ENCODE results near the gene C2orf92.

GRCh38 chr2:97714950-97715652, 45.6 kb downstream of the C2orf92 start:
- no peak for TF ChIP-seq EZH2 (IDR thresholded peaks at IDR 0.05)
- TF ChIP-seq POLR2AphosphoS5 (IDR thresholded peaks at IDR 0.05; ENCODE audit: borderline replicate concordance, low read depth, low read length), result no peak

Data from SK-N-MC (cell line).